DND-41 (cell line): ENCODE data around the gene POLL.

Experiments
- ATAC-seq: fragments of 200-7000 bp; cut with Tn5 transposase; 3 replicates; pipeline ENCODE4 v1.9.1; 2021; ENCODE audit warnings: low read depth; ENCODE audit not compliant: insufficient read depth
- DNase-seq: peaks from one replicate; pipeline ENCODE4 v3.0.0-alpha.2; 2020
- H2AFZ ChIP-seq: 2 replicates; pipeline ENCODE4 v1.6.0; 2012; ENCODE audit warnings: low read depth, low read length
- H3K27ac ChIP-seq: 2 replicates; pipeline ENCODE4 v1.5.1; 2012; ENCODE audit warnings: low read length, inconsistent platforms
- H3K27me3 ChIP-seq: fragments of 200-600 bp; sonication (generic); 2 replicates; pipeline ENCODE4 v1.6.0; 2012; ENCODE audit warnings: low read length, mild to moderate bottlenecking, inconsistent platforms; ENCODE audit not compliant: insufficient read depth, poor library complexity
- H3K36me3 ChIP-seq: 2 replicates; pipeline ENCODE4 v1.5.1; 2012; ENCODE audit warnings: low read length, inconsistent platforms; ENCODE audit not compliant: insufficient read depth
- H3K4me1 ChIP-seq: 2 replicates; pipeline ENCODE4 v1.5.1; 2012; ENCODE audit warnings: mild to moderate bottlenecking, low read length; ENCODE audit not compliant: insufficient read depth
- H3K4me2 ChIP-seq: 2 replicates; pipeline ENCODE4 v1.6.0; 2012; ENCODE audit warnings: mild to moderate bottlenecking, moderate library complexity, low read length, inconsistent platforms; ENCODE audit not compliant: insufficient read depth
- H3K4me3 ChIP-seq, 2 experiments: fragments of 200-600 bp in 1 of 2; shearing (Covaris generic) in 1 of 2; 2 replicates each; pipeline ENCODE4 v1.5.1; 2012 to 2016; ENCODE audit warnings: inconsistent platforms in 2 of 2, low read length in 2 of 2, mild to moderate bottlenecking in 2 of 2, low read depth in 1 of 2, moderate library complexity in 1 of 2
- H3K79me2 ChIP-seq: 2 replicates; pipeline ENCODE4 v1.6.0; 2012; ENCODE audit warnings: low read length, inconsistent platforms; ENCODE audit not compliant: insufficient read depth
- H3K9ac ChIP-seq: 2 replicates; pipeline ENCODE4 v1.6.0; 2012; ENCODE audit warnings: low read depth, mild to moderate bottlenecking, inconsistent platforms, low read length, moderate library complexity
- H3K9me3 ChIP-seq: 2 replicates; pipeline ENCODE4 v1.5.1; 2012; ENCODE audit warnings: low read length, moderate library complexity, mild to moderate bottlenecking, inconsistent platforms; ENCODE audit not compliant: insufficient read depth, severe bottlenecking
- H4K20me1 ChIP-seq: 2 replicates; pipeline ENCODE4 v1.6.0; 2012; ENCODE audit warnings: low read length; ENCODE audit not compliant: insufficient read depth
- CTCF ChIP-seq: IDR thresholded peaks from 2 replicates; pipeline ENCODE4 v1.5.1; 2012; ENCODE audit warnings: borderline replicate concordance, low read length, moderate library complexity, mild to moderate bottlenecking; ENCODE audit not compliant: poor library complexity, severe bottlenecking; ENCODE audit errors: extremely low read depth
- EZH2 ChIP-seq: IDR thresholded peaks from 3 replicates; pipeline ENCODE4 v1.6.1; 2012; ENCODE audit warnings: borderline replicate concordance, low read depth, mild to moderate bottlenecking, moderate library complexity, low read length, inconsistent platforms; ENCODE audit not compliant: severe bottlenecking

POLL gene

DNA sequence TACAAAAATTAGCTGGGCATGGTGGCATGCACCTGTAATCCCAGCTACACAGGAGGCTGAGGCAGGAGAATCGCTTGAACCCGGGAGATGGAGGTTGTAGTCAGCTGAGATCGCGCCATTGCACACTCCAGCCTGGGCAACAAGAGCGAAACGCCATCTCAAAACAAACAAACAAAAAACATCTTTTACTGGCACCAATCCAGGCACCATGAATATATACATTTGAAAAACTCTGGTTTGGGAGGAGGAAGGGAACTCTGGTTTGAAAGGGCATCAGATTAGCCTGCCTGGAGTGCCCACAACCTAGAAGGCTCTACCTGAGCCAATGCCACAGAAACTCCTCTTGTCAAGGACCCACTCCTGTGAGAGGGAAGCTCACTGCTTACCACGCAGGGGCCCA is 15.9 kb downstream of the POLL start:
- ATAC-seq: no peak

DNA sequence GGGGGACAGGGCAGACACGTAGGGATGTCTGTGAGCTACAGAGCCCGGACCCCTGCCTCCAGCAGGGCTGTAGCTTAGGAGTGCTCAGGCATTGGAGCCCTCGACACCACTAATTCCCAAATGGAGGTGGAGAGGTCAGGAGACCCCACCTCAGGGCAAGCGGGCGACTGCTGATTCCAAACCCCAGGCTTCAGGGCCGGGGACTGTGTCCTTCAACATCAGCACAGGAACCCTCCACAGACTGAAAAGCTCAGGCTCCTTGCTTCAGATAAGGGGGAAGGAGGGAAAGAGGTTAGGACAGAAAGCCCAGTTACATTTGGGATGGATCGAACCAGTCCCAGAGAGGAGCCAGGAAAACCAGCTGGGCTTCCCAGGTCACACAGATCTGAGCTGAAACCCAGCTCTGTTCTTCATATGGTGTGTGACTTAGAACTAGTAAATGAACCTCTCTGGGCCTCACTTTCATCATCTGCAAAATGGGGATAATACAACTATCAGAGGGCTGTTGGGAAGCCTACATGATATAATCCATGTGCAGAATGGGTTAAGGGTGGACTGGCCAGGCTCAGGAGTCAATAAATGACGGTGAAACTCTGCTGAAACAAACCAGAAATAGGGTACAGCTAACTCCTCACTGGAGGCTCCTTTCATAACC is 16.7 kb downstream of the POLL start:
- Histone ChIP-seq H4K20me1 (0 out of 2 replicates have a peak, but pooled peaks cover 3% of the 10 kb centered on the region), H3K9ac (no peak overlapping the region; the same call in 1 of the 2 replicates), H3K9me3 (no peaks in the 10 kb centered on the region), H3K36me3 (no peaks in the 10 kb centered on the region), H3K4me1 (peaks cover 16% of the 10 kb centered on the region), H3K79me2 (no peaks in the 10 kb centered on the region), H3K27ac (no peak overlapping the region), H2AFZ (no peak overlapping the region), H3K4me2 (no peak overlapping the region), H3K27me3 (no peaks in the 10 kb centered on the region), H3K4me3 (no peak overlapping the region)
- ATAC-seq (no peak), DNase-seq (no peak)
- no peak for TF ChIP-seq CTCF
- no peak for TF ChIP-seq EZH2

More for the DNA sequence above, 15.9 kb downstream of the POLL start:
- Histone ChIP-seq H3K9me3 (no peaks in the 10 kb centered on the region), H4K20me1 (0 out of 2 replicates have a peak, but pooled peaks cover 5% of the 10 kb centered on the region), H3K9ac (no peak overlapping the region), H3K27ac (no peak overlapping the region), H3K4me1 (peaks cover 16% of the 10 kb centered on the region), H2AFZ (no peak overlapping the region), H3K79me2 (no peaks in the 10 kb centered on the region), H3K4me3 (no peak overlapping the region), H3K36me3 (no peaks in the 10 kb centered on the region), H3K4me2 (no peak overlapping the region), H3K27me3 (no peaks in the 10 kb centered on the region)
- TF ChIP-seq CTCF: no peak
- TF ChIP-seq EZH2: no peak
- no peak for DNase-seq

DNA sequence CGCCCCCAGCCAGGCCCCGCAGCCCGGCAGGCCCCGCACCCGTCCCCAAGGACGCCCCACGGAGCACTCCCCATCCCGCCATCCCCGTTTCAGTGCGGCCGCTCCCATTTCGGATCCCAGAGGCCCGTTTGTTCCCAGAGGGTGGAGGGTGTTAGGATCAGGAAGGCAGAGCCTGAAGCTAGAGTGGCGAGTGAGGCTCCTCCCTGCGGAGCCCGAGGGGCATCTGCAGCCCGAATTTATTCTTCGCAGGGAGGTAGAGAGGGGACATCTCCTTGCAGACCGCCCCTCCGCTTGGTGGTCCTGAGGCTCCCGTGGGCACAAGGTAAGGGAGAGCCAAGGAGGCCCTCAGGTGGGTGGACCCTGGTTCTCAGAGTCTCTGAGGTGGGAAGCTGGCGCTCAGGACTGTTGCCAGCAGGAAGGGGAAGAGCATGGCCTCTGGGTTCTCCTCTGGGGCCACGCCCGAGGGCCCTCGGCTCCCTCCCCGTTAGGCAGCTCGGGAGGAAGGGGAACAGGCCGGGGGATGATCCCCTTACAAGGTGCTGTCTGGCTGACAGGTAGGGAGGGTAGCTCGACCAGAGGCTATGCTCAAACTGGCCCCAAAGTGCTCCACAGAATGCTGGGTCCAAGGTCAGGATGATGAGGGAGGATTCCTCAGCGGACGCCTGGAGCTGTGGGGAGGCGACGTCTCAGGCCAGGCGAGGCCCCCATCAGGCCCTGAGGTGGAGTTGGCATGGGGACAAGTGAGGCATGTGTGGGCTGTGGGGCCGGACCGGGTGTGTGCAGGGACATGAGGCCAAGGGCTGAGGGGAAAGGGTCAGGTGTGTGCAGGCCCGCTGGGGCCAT is 17.4 kb downstream of the POLL start:
- H3K27me3 ChIP-seq: no peaks in the 10 kb centered on the region
- DNase-seq (no peak), ATAC-seq (no peak)
- no peaks in the 10 kb centered on the region for H3K79me2 ChIP-seq
- no peaks in the 10 kb centered on the region for H3K36me3 ChIP-seq
- peak overlapping the region; percentile 59 for H3K9ac ChIP-seq
- H3K4me1 ChIP-seq: peaks cover 16% of the 10 kb centered on the region
- H3K4me3 ChIP-seq: peak overlapping the region in 1 of 2 experiments; percentile 60; a peak in 3 of 4 replicates
- 0 out of 2 replicates have a peak, but pooled peaks cover 1% of the 10 kb centered on the region for H4K20me1 ChIP-seq
- H3K4me2 ChIP-seq: peak overlapping the region; percentile 97
- TF ChIP-seq CTCF (no peak), EZH2 (no peak)
- H3K27ac ChIP-seq: peak overlapping the region; percentile 63; the same call in 1 of the 2 replicates
- H2AFZ ChIP-seq: peak overlapping the region; percentile 96
- no peaks in the 10 kb centered on the region for H3K9me3 ChIP-seq
